K562 (cell line): Measurements from ENCODE around the gene CFL1. TPM values are rescaled to one million over a fixed set of nuclear protein-coding genes. Genes with fewer than 3 reads are reported as not detected.

Experiments used
- DNMT1 ChIP-seq: fragments of 450-650 bp; IDR thresholded peaks from 2 replicates; pipeline ENCODE4 v1.6.1; 2016; ENCODE audit warnings: antibody characterized with exemption, mild to moderate bottlenecking
- ELK3 ChIP-seq: fragments of 450-650 bp; formaldehyde crosslinking; IDR thresholded peaks from 2 replicates; pipeline ENCODE4 v1.4.0; 2020; ENCODE audit warnings: mild to moderate bottlenecking
- GABPB2 ChIP-seq: fragments of 250-450 bp; sonication (Bioruptor Pico); conservative IDR thresholded peaks from 2 replicates; pipeline ENCODE4 v1.5.1; 2021; ENCODE audit warnings: mild to moderate bottlenecking
- HES1 ChIP-seq: fragments of 450-650 bp; IDR thresholded peaks from 2 replicates; pipeline ENCODE4 v1.6.1; 2016; ENCODE audit warnings: low read depth, mild to moderate bottlenecking, moderate library complexity
- HSF4 ChIP-seq: fragments of 250-450 bp; sonication (Bioruptor Pico); IDR thresholded peaks from 2 replicates; pipeline ENCODE4 v2.1.2; 2022; ENCODE audit warnings: mild to moderate bottlenecking, moderate library complexity, borderline replicate concordance
- MAX ChIP-seq: sonication (generic); formaldehyde crosslinking; IDR thresholded peaks from 2 replicates; pipeline ENCODE4 v1.9.0; 2022; ENCODE audit warnings: mild to moderate bottlenecking, missing genetic modification reagents
- MEIS2 ChIP-seq: fragments of 450-650 bp; IDR thresholded peaks from 2 replicates; pipeline ENCODE4 v1.6.1; 2014; ENCODE audit warnings: mild to moderate bottlenecking; ENCODE audit not compliant: partially characterized antibody
- MLLT1 ChIP-seq, 2 experiments: fragments of 450-650 bp; IDR thresholded peaks; 2 replicates each; pipeline ENCODE4 v1.6.1; 2016
- MTF1 ChIP-seq: fragments of 250-450 bp; sonication (Bioruptor Pico); IDR thresholded peaks from 2 replicates; pipeline ENCODE4 v1.9.0; 2021; ENCODE audit warnings: moderate library complexity, mild to moderate bottlenecking, inconsistent platforms, borderline replicate concordance
- PCBP2 ChIP-seq: fragments of 200-400 bp; formaldehyde crosslinking; IDR thresholded peaks from 2 replicates; pipeline ENCODE4 v1.6.1; 2018; ENCODE audit warnings: low read length, low read depth, mild to moderate bottlenecking, moderate library complexity; ENCODE audit not compliant: poor library complexity, severe bottlenecking
- PML ChIP-seq: IDR thresholded peaks from 2 replicates; pipeline ENCODE4 v1.6.1; 2012; ENCODE audit warnings: low read length, inconsistent platforms
- POLR2AphosphoS5 ChIP-seq: IDR thresholded peaks from 2 replicates; pipeline ENCODE4 v1.6.1; 2011; ENCODE audit warnings: mild to moderate bottlenecking, low read depth, low read length, moderate library complexity; ENCODE audit not compliant: control insufficient read depth, insufficient read depth
- PTTG1 ChIP-seq: fragments of 450-650 bp; IDR thresholded peaks from 2 replicates; pipeline ENCODE4 v1.6.1; 2016; ENCODE audit warnings: low read depth, mild to moderate bottlenecking, missing genetic modification characterization, missing compliant biosample characterization
- RAD21 ChIP-seq, 2 experiments: fragments of 250-450 bp in 1 of 2; fragments of 450-650 bp in 1 of 2; sonication (Bioruptor Pico) in 1 of 2; formaldehyde crosslinking in 1 of 2; IDR thresholded peaks in 1 of 2; conservative IDR thresholded peaks in 1 of 2; 2 replicates each; pipeline versions ENCODE4 v1.4.0 to v1.8.0; 2020 to 2022; ENCODE audit warnings: mild to moderate bottlenecking in 2 of 2, moderate library complexity in 1 of 2
- RUNX1 ChIP-seq: sonication (generic); IDR thresholded peaks from 2 replicates; pipeline ENCODE4 v1.6.1; 2016; ENCODE audit warnings: antibody characterized with exemption, low read depth
- SETDB1 ChIP-seq: IDR thresholded peaks from one replicate; pipeline ENCODE4 v1.6.1; 2012; ENCODE audit warnings: low read length, control low read depth, inconsistent platforms
- THAP7 ChIP-seq: fragments of 250-450 bp; sonication (Bioruptor Pico); IDR thresholded peaks from 2 replicates; pipeline ENCODE4 v1.5.0; 2021
- XRCC3 ChIP-seq: fragments of 450-650 bp; IDR thresholded peaks from 2 replicates; pipeline ENCODE4 v1.6.1; 2017; ENCODE audit warnings: mild to moderate bottlenecking, moderate library complexity
- ZEB2 ChIP-seq: fragments of 450-650 bp; IDR thresholded peaks from 2 replicates; pipeline ENCODE4 v1.6.1; 2016
- ZNF274 ChIP-seq: IDR thresholded peaks from 2 replicates; pipeline ENCODE4 v1.6.1; 2011; ENCODE audit warnings: low read depth, mild to moderate bottlenecking, low read length, moderate library complexity, borderline replicate concordance
- ZNF699 ChIP-seq: fragments of 250-450 bp; sonication (Bioruptor Pico); IDR thresholded peaks from 2 replicates; pipeline ENCODE4 v1.8.0; 2021; ENCODE audit warnings: mild to moderate bottlenecking, moderate library complexity; ENCODE audit not compliant: insufficient replicate concordance
- ZNF764 ChIP-seq: fragments of 250-450 bp; sonication (Bioruptor Pico); IDR thresholded peaks from 2 replicates; pipeline ENCODE4 v1.4.0; 2020; ENCODE audit warnings: low read depth, mild to moderate bottlenecking, moderate library complexity
- polyA plus RNA-seq, 8 experiments: library from polyadenylated mRNA; depleted of rRNA in 4 of 8; stranded (reverse) in 5 of 8; unstranded in 3 of 8; fragments of >200 nt; fragmentation: Nextera tagmentation in 2 of 8; fragmentation: Illumina TruSeq in 1 of 8; extraction: Ambion mirVana in 2 of 8; extraction: Trizol in 1 of 8; gene quantifications; 2 replicates each; pipeline versions ENCODE4 v1.2.1 to v1.2.3, GENCODE V29; 2011 to 2014; ENCODE audit warnings: inconsistent platforms in 1 of 8, missing spikeins in 1 of 8
- total RNA-seq, 7 experiments: library from RNA; depleted of rRNA in 6 of 7; stranded (reverse); fragments of >200 nt in 6 of 7; fragmentation: Illumina TruSeq in 2 of 7; extraction: Trizol in 2 of 7; gene quantifications; 2 replicates each; pipeline versions ENCODE4 v1.2.1 to v1.2.3, GENCODE V29; 2011 to 2021; ENCODE audit warnings: low replicate concordance in 1 of 7
- TF ChIP-seq, protein P1 (sequence below): fragments of 450-650 bp; IDR thresholded peaks from 2 replicates; pipeline ENCODE4 v1.6.1; 2016; ENCODE audit warnings: antibody characterized with exemption

Gene CFL1
- total and polyA plus RNA-seq, 9 of the 15 experiments (the other 6 are each of a cell fraction or from before 2014, with no cell fraction given): 105 to 1,101 (median 859) TPM

- TF ChIP-seq PTTG1 (no peak), MAX (CRISPR knock-in tag) (peak; percentile 25; the same call in 1 of the 2 replicates), DNMT1 (no peak), PCBP2 (no peak), HES1 (no peak), ZNF274 (no peak), ELK3 (CRISPR knock-in tag) (no peak), POLR2AphosphoS5 (peak; percentile 30; the same call in 1 of the 2 replicates), RUNX1 (no peak), MEIS2 (no peak), HSF4 (CRISPR knock-in tag) (no peak), XRCC3 (no peak), GABPB2 (CRISPR knock-in tag) (no peak), ZNF699 (CRISPR knock-in tag) (no peak), RAD21 (CRISPR knock-in tag; conservative IDR thresholded peaks at IDR 0.05 in 1 of 2, IDR thresholded peaks at IDR 0.05 in 1 of 2) (0 out of 4 replicates have a peak, but pooled peaks of 1 of the 2 experiments have one; percentile 7), MTF1 (CRISPR knock-in tag) (no peak), ZNF764 (no peak), SETDB1 (no peak), ZEB2 (peak; percentile 30; the same call in 1 of the 2 replicates), PML (no peak), MLLT1 (IDR thresholded peaks at IDR 0.05) (0 out of 4 replicates have a peak, but pooled peaks of 1 of the 2 experiments have one; percentile 20), THAP7 (CRISPR knock-in tag) (no peak)
- TF ChIP-seq, protein P1, sequence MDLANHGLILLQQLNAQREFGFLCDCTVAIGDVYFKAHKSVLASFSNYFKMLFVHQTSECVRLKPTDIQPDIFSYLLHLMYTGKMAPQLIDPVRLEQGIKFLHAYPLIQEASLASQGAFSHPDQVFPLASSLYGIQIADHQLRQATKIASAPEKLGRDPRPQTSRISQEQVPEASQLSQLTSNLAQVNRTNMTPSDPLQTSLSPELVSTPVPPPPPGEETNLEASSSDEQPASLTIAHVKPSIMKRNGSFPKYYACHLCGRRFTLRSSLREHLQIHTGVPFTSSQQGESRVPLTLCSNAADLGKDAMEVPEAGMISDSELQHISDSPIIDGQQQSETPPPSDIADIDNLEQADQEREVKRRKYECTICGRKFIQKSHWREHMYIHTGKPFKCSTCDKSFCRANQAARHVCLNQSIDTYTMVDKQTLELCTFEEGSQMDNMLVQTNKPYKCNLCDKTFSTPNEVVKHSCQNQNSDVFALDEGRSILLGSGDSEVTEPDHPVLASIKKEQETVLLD: no peak
Observed at GRCh38 chr11:65903068-65903481, 45.1 kb upstream of the CFL1 start (continued).
